Neuronal stem cell (in vitro differentiated cells): ENCODE data around the gene PPARGC1A.

Experiments used
- DNase-seq: peaks from one replicate; pipeline ENCODE4 v3.0.0-alpha.2; 2013; ENCODE audit warnings: low spot score
- H2AFZ ChIP-seq: one replicate; pipeline ENCODE4 v1.6.1; 2013; ENCODE audit warnings: mild to moderate bottlenecking, low read length, inconsistent platforms
- H2AK5ac ChIP-seq: 2 replicates; pipeline ENCODE4 v1.6.1; 2013; ENCODE audit warnings: low read depth, mild to moderate bottlenecking, inconsistent platforms, low read length, moderate library complexity, mixed read lengths
- H2BK120ac ChIP-seq: 2 replicates; pipeline ENCODE4 v1.6.1; 2013; ENCODE audit warnings: low read depth, mild to moderate bottlenecking, inconsistent platforms, low read length, moderate library complexity, mixed read lengths
- H2BK12ac ChIP-seq: one replicate; pipeline ENCODE4 v1.6.1; 2013; ENCODE audit warnings: low read length, inconsistent platforms
- H2BK15ac ChIP-seq: 2 replicates; pipeline ENCODE4 v1.6.1; 2013; ENCODE audit warnings: mild to moderate bottlenecking, low read length, inconsistent platforms, mixed read lengths
- H2BK5ac ChIP-seq: one replicate; pipeline ENCODE4 v1.6.1; 2013; ENCODE audit warnings: inconsistent platforms, mild to moderate bottlenecking, low read length, moderate library complexity
- H3K14ac ChIP-seq: one replicate; pipeline ENCODE4 v1.6.1; 2013; ENCODE audit warnings: low read length, inconsistent platforms
- H3K18ac ChIP-seq: 2 replicates; pipeline ENCODE4 v1.6.1; 2013; ENCODE audit warnings: low read length, inconsistent platforms
- H3K23ac ChIP-seq: 2 replicates; pipeline ENCODE4 v1.6.1; 2013; ENCODE audit warnings: low read depth, mild to moderate bottlenecking, mixed read lengths, low read length, inconsistent platforms; ENCODE audit not compliant: poor library complexity
- H3K27ac ChIP-seq: replicated peaks from 3 replicates; pipeline ENCODE4 v1.5.1; 2013; ENCODE audit warnings: low read length, inconsistent platforms
- H3K27me3 ChIP-seq, 3 experiments: 2 replicates each; pipeline ENCODE4 v1.6.1; 2013; ENCODE audit warnings: low read length in 3 of 3, mild to moderate bottlenecking in 2 of 3, inconsistent platforms in 1 of 3, low read depth in 1 of 3, mixed read lengths in 1 of 3, moderate library complexity in 1 of 3; ENCODE audit not compliant: control insufficient read depth in 3 of 3, insufficient read depth in 3 of 3
- H3K36me3 ChIP-seq, 2 donors: replicated peaks in 1 of 2; 2 replicates each; pipeline ENCODE4 v1.6.1; 2013; ENCODE audit warnings: low read length in 2 of 2; ENCODE audit not compliant: control insufficient read depth in 2 of 2, insufficient read depth in 2 of 2
- H3K4ac ChIP-seq: 2 replicates; pipeline ENCODE4 v1.6.1; 2013; ENCODE audit warnings: inconsistent platforms, mild to moderate bottlenecking, low read length, moderate library complexity
- H3K4me1 ChIP-seq, 2 donors: 1 replicate in 1 of 2; 2 replicates in 1 of 2; pipeline ENCODE4 v1.6.1; 2013; ENCODE audit warnings: low read length in 2 of 2, low read depth in 1 of 2; ENCODE audit not compliant: control insufficient read depth in 2 of 2, insufficient read depth in 1 of 2
- H3K4me2 ChIP-seq: one replicate; pipeline ENCODE4 v1.6.1; 2013; ENCODE audit warnings: mild to moderate bottlenecking, low read length, inconsistent platforms; ENCODE audit not compliant: insufficient read depth, poor library complexity, severe bottlenecking
- H3K4me3 ChIP-seq, 2 donors: 2 replicates each; pipeline ENCODE4 v1.5.1; 2013; ENCODE audit warnings: low read length in 2 of 2, mild to moderate bottlenecking in 2 of 2, inconsistent platforms in 1 of 2, moderate library complexity in 1 of 2
- H3K79me1 ChIP-seq: one replicate; pipeline ENCODE4 v1.6.1; 2013; ENCODE audit warnings: low read depth, mild to moderate bottlenecking, inconsistent platforms, low read length, moderate library complexity
- H3K9ac ChIP-seq: one replicate; pipeline ENCODE4 v1.6.1; 2013; ENCODE audit warnings: mild to moderate bottlenecking, low read depth, low read length, inconsistent platforms; ENCODE audit not compliant: poor library complexity
- H3K9me3 ChIP-seq, 2 donors: replicated peaks in 1 of 2; 2 replicates each; pipeline versions ENCODE3 to v1.6.1; 2013; ENCODE audit warnings: low read length in 2 of 2, mild to moderate bottlenecking in 2 of 2, inconsistent platforms in 1 of 2, low read depth in 1 of 2, mixed read lengths in 1 of 2, moderate library complexity in 1 of 2; ENCODE audit not compliant: control insufficient read depth in 2 of 2, insufficient read depth in 1 of 2
- H4K8ac ChIP-seq: one replicate; pipeline ENCODE4 v1.6.1; 2013; ENCODE audit warnings: low read depth, mild to moderate bottlenecking, inconsistent platforms, low read length, moderate library complexity
- H4K91ac ChIP-seq: one replicate; pipeline ENCODE4 v1.6.1; 2013; ENCODE audit warnings: low read length, low read depth, mild to moderate bottlenecking, inconsistent platforms; ENCODE audit not compliant: poor library complexity
- WGBS, 2 donors: extraction: QIAGEN DNeasy Blood & Tissue Kit; methylation state at CpG; one replicate each; pipeline ENCODE4 v1.1.7; 2013; ENCODE audit warnings: missing lambda C conversion rate in 2 of 2, mixed read lengths in 1 of 2; ENCODE audit not compliant: insufficient read length in 2 of 2, insufficient replicate concordance in 1 of 2; ENCODE audit errors: extremely low coverage in 2 of 2; 5-methylcytosine and 5-hydroxymethylcytosine counted together

The PPARGC1A gene

DNA sequence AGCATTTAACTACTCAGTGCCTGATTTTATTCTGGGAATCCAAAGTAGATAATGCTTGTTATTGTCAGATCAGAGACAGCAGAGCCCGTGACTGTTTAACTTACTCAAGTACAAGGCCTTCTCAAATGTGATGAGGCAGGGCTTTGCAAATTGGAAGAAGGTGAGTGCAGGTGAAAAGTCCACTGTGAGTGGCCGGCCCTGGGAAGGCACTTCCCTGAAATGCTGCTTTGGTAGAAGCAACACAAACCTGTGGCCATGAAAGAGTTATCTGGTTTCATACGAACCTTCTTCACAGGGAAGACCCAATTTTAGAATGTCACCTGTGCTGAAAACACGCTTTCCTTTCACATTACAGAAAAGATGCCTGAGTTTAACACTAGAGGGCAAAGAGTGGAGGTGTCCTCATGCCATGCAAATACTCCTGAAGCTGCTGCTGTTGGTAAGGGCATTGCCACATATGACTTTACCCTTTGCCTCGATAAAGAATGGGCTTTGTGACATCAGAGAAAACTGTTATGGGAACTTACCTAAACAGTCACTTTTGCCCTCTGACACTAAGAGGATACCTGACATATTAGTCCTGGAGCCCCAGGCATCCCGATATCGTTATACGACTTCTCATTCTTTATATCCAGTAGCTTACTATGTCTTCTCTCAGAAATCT lies 8.0 kb downstream of the PPARGC1A start:
- H2BK12ac ChIP-seq: no peak overlapping the region
- no CpG with 5 or more reads among the region's 8 CpGs for WGBS, 2 donors
- no peak overlapping the region for H2AK5ac ChIP-seq
- H3K4me3 ChIP-seq: no peak overlapping the region
- no peak overlapping the region for H3K4me2 ChIP-seq
- no peak overlapping the region for H4K91ac ChIP-seq
- H3K9ac ChIP-seq: no peak overlapping the region
- no peak overlapping the region for H3K4ac ChIP-seq
- H2AFZ ChIP-seq: no peak overlapping the region
- no peak overlapping the region for H2BK120ac ChIP-seq
- no peak overlapping the region for H2BK15ac ChIP-seq
- H3K4me1 ChIP-seq: peaks cover 1 to 11% of the 10 kb centered on the region in 2 donors
- H3K18ac ChIP-seq: no peak overlapping the region
- no peaks in the 10 kb centered on the region for H3K9me3 ChIP-seq
- no peak for DNase-seq
- no peaks in the 10 kb centered on the region for H3K36me3 ChIP-seq
- H3K27ac ChIP-seq: no peak overlapping the region
- no peak overlapping the region for H3K14ac ChIP-seq
- no peak overlapping the region for H4K8ac ChIP-seq
- H3K27me3 ChIP-seq: no peaks in the 10 kb centered on the region
- H2BK5ac ChIP-seq: no peak overlapping the region
- no peak overlapping the region for H3K23ac ChIP-seq
- no peaks in the 10 kb centered on the region for H3K79me1 ChIP-seq

DNA sequence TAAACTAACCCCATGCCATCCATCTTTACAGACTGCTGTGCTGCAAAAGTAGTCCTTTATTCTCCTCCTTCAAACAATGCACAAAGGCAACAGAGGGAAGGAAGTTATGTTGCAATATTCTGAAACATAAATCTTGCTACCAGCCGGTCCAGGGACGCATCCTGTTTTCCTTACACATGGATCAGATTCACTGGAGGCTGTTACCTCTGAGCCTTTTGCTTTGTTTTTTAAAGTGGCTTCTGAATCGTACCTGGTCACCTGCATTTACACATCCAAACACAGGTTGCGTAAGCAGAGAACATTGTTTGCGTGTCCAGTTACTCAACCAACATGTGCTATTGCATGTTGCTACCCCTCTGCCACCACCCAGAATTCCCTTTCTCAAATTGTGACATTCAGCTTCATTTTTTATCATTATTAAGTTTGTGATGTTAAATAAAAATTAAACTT lies 8.8 kb downstream of the PPARGC1A start:
- H3K18ac ChIP-seq: no peak overlapping the region
- no peaks in the 10 kb centered on the region for H3K36me3 ChIP-seq
- no peak overlapping the region for H4K91ac ChIP-seq
- no peak overlapping the region for H3K23ac ChIP-seq
- no peak overlapping the region for H3K4me2 ChIP-seq
- no peak for DNase-seq
- H3K9me3 ChIP-seq: no peaks in the 10 kb centered on the region
- H2BK5ac ChIP-seq: no peak overlapping the region
- H3K14ac ChIP-seq: no peak overlapping the region
- H2BK12ac ChIP-seq: no peak overlapping the region
- no peak overlapping the region for H3K27ac ChIP-seq
- no peak overlapping the region for H2BK120ac ChIP-seq
- H3K79me1 ChIP-seq: no peaks in the 10 kb centered on the region
- H3K4me3 ChIP-seq: no peak overlapping the region
- peaks cover 4 to 11% of the 10 kb centered on the region in 2 donors for H3K4me1 ChIP-seq
- H2AK5ac ChIP-seq: no peak overlapping the region
- no peak overlapping the region for H2AFZ ChIP-seq
- H2BK15ac ChIP-seq: no peak overlapping the region
- WGBS, 2 donors: no CpG with 5 or more reads among the region's 5 CpGs
- H3K9ac ChIP-seq: no peak overlapping the region
- no peak overlapping the region for H4K8ac ChIP-seq
- H3K27me3 ChIP-seq: no peaks in the 10 kb centered on the region
- H3K4ac ChIP-seq: no peak overlapping the region

DNA sequence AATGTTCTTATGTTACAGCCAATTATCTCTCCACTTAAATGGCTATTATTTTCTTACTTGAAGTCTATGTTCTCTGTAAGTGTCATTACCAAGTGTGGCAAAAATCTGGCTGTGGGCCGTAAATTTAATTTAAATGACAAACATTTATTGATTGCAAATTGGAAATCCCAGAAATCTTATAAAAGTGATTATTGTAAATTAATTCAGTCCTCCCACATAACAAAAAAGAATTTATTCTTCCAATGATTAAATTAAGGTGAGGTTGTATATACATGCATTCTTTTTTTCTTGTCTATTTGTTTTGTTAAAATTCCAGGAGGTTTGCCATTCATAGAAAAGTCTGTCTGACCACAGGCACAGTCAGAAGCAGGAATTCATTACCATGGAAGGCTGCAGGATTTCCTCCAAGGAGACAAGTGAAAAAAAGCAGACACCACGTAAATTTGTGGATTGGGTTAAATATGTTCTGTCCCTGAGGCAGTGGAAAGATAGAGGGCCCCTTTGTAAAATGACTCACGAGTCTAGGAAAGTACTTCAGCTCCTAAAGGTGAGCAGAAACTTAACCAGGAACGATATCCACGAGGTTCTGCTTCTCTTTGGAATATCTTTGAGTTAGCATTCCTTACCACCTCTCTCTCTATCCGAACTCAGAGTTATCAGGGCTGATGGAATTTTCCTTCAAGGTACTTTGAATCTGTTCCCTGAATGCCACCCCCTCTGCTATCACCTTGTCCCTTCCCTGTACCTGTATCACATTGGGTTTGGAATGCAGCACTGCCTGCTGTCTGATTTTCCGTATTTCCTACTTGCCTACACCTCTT lies 10.7 kb downstream of the PPARGC1A start:
- H3K79me1 ChIP-seq: no peaks in the 10 kb centered on the region
- no peak overlapping the region for H3K9ac ChIP-seq
- no peak for DNase-seq
- no peak overlapping the region for H2AK5ac ChIP-seq
- H4K8ac ChIP-seq: no peak overlapping the region
- H3K27me3 ChIP-seq: no peaks in the 10 kb centered on the region
- no CpG with 5 or more reads among the region's 7 CpGs for WGBS, 2 donors
- H3K4me2 ChIP-seq: no peak overlapping the region
- no peak overlapping the region for H3K4me3 ChIP-seq
- peak overlapping the region; percentile 53 for H2AFZ ChIP-seq
- no peak overlapping the region for H2BK120ac ChIP-seq
- no peak overlapping the region for H3K18ac ChIP-seq
- H3K27ac ChIP-seq: no peak overlapping the region
- H2BK12ac ChIP-seq: no peak overlapping the region
- no peak overlapping the region for H2BK5ac ChIP-seq
- no peak overlapping the region for H3K23ac ChIP-seq
- no peak overlapping the region for H3K14ac ChIP-seq
- H3K9me3 ChIP-seq: no peaks in the 10 kb centered on the region
- no peak overlapping the region for H3K4ac ChIP-seq
- H3K4me1 ChIP-seq: peaks cover 4 to 11% of the 10 kb centered on the region in 2 donors
- H3K36me3 ChIP-seq: no peaks in the 10 kb centered on the region
- no peak overlapping the region for H2BK15ac ChIP-seq
- H4K91ac ChIP-seq: no peak overlapping the region

DNA sequence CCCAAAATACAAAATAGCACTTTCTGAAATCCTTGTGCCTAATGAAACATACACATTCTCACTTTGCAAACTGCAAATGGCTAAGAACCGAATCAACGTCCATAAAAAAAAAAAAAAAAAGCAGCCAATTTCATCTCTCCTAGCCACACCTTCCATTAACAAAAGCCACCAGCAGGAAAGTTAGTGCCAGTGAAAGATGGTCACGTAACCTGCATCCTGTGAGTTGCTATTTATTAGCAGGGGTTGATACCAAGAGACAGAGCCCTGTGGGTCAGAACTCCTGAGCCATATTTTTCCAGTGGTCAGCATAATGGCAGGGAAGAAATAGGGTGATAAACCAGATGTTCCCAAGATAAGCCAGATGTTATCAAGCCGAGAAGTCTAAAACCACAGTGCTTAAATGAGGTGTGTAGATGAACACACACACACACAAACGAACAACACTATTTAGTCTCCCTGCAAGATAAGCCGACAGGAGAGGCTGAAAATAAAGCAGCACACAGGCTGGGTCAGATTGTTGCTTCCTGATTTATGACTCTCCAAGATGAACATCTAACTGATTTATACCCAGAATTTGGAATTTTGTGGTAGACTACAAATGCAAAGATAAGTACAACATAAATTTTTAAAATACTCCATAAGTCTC lies 11.5 kb downstream of the PPARGC1A start:
- no peak overlapping the region for H3K27ac ChIP-seq
- H3K14ac ChIP-seq: no peak overlapping the region
- H3K4me2 ChIP-seq: no peak overlapping the region
- H2BK5ac ChIP-seq: no peak overlapping the region
- H3K9me3 ChIP-seq: no peaks in the 10 kb centered on the region
- no peaks in the 10 kb centered on the region for H3K79me1 ChIP-seq
- H4K8ac ChIP-seq: no peak overlapping the region
- no peak overlapping the region for H3K4me3 ChIP-seq
- no peak overlapping the region for H2BK12ac ChIP-seq
- no peaks in the 10 kb centered on the region for H3K27me3 ChIP-seq
- no peak overlapping the region for H2BK15ac ChIP-seq
- H4K91ac ChIP-seq: no peak overlapping the region
- H3K23ac ChIP-seq: no peak overlapping the region
- no peak overlapping the region for H2AK5ac ChIP-seq
- H3K18ac ChIP-seq: no peak overlapping the region
- no peak overlapping the region for H2BK120ac ChIP-seq
- peaks cover 4 to 11% of the 10 kb centered on the region in 2 donors for H3K4me1 ChIP-seq
- no peaks in the 10 kb centered on the region for H3K36me3 ChIP-seq
- no peak overlapping the region for H2AFZ ChIP-seq
- no CpG with 5 or more reads among the region's 6 CpGs for WGBS, 2 donors
- no peak overlapping the region for H3K4ac ChIP-seq
- DNase-seq: no peak
- no peak overlapping the region for H3K9ac ChIP-seq
